Gastroesophageal sphincter (tissue), 4 donors: ENCODE measurements around the gene MYD88. TPM values are rescaled to one million over a fixed set of nuclear protein-coding genes. Genes with fewer than 3 reads are reported as not detected.
A peak's percentile ranks its signal among the peaks of the same experiment; 100 is the strongest.

Experiments used
- ATAC-seq: fragments of 150-250 bp; one replicate; pipeline ENCODE4 v1.9.1; 2016; ENCODE audit warnings: mild to moderate bottlenecking, moderate library complexity
- H3K27ac ChIP-seq, 4 donors: fragments of 200-600 bp; sonication (generic) in 3 of 4; 1 replicate in 3 of 4; 2 replicates in 1 of 4; pipeline ENCODE4 v1.5.1; 2016 to 2019
- H3K27me3 ChIP-seq: fragments of 200-600 bp; sonication (generic); one replicate; pipeline ENCODE4 v1.5.1; 2019
- H3K36me3 ChIP-seq, 2 donors: fragments of 200-600 bp; sonication (generic); one replicate each; pipeline ENCODE4 v1.5.1; 2019; ENCODE audit warnings: control low read depth in 1 of 2
- H3K4me1 ChIP-seq, 3 donors: fragments of 200-600 bp; sonication (generic); 1 replicate in 2 of 3; 2 replicates in 1 of 3; pipeline ENCODE4 v1.5.1; 2016 to 2019; ENCODE audit warnings: control low read depth in 2 of 3
- H3K4me3 ChIP-seq, 2 donors: fragments of 200-600 bp; sonication (generic); one replicate each; pipeline ENCODE4 v1.5.1; 2019; ENCODE audit warnings: mild to moderate bottlenecking in 1 of 2, moderate library complexity in 1 of 2
- H3K9me3 ChIP-seq, 3 donors: fragments of 200-600 bp; sonication (generic); one replicate each; pipeline ENCODE4 v1.5.1; 2017 to 2019; ENCODE audit warnings: control low read depth in 2 of 3
- EP300 ChIP-seq: sonication (generic); formaldehyde crosslinking; IDR thresholded peaks from one replicate; pipeline ENCODE4 v1.6.1; 2017; ENCODE audit warnings: antibody characterized with exemption, mild to moderate bottlenecking
- POLR2A ChIP-seq, 2 donors: fragments of 450-650 bp; IDR thresholded peaks; one replicate each; pipeline ENCODE4 v1.6.1; 2017; ENCODE audit warnings: antibody characterized with exemption in 2 of 2, mild to moderate bottlenecking in 2 of 2, moderate library complexity in 1 of 2
- POLR2AphosphoS5 ChIP-seq: sonication (generic); formaldehyde crosslinking; IDR thresholded peaks from one replicate; pipeline ENCODE4 v1.6.1; 2017; ENCODE audit warnings: antibody characterized with exemption
- WGBS, 2 donors: methylation state at CpG; one replicate each; pipeline ENCODE4 v1.1.5; 2018; ENCODE audit warnings: low coverage in 1 of 2; 5-methylcytosine and 5-hydroxymethylcytosine counted together
- total RNA-seq, 4 donors: library from RNA; depleted of rRNA; stranded (reverse); fragments of >200 nt; gene quantifications; one replicate each; pipeline ENCODE4 v1.1.0, GENCODE V29; 2016
- TF ChIP-seq, protein P1 (sequence below), 4 experiments: fragments of 200-600 bp in 2 of 4; fragments of 450-650 bp in 2 of 4; sonication (generic) in 1 of 4; IDR thresholded peaks; one replicate each; pipeline ENCODE4 v1.5.1; 2017 to 2019; ENCODE audit warnings: antibody characterized with exemption in 4 of 4, mild to moderate bottlenecking in 2 of 4, moderate library complexity in 2 of 4

MYD88 gene
- total RNA-seq, 4 donors from 2014 or later = 18.5 to 36.8 (median 29.6) TPM

- Histone ChIP-seq H3K36me3 (peaks cover 0 to 24% of the 10 kb centered on the region in 2 donors), H3K9me3 (peaks cover 0 to 4% (median 0%) of the 10 kb centered on the region in 3 donors), H3K4me3 (no peak overlapping the region), H3K4me1 (peaks cover 5 to 23% (median 8%) of the 10 kb centered on the region in 3 donors), H3K27me3 (no peaks in the 10 kb centered on the region), H3K27ac (no peak overlapping the region)
- no peak for ATAC-seq
- no peak for TF ChIP-seq EP300
- no peak for TF ChIP-seq POLR2A (IDR thresholded peaks at IDR 0.05)
- TF ChIP-seq, protein P1, sequence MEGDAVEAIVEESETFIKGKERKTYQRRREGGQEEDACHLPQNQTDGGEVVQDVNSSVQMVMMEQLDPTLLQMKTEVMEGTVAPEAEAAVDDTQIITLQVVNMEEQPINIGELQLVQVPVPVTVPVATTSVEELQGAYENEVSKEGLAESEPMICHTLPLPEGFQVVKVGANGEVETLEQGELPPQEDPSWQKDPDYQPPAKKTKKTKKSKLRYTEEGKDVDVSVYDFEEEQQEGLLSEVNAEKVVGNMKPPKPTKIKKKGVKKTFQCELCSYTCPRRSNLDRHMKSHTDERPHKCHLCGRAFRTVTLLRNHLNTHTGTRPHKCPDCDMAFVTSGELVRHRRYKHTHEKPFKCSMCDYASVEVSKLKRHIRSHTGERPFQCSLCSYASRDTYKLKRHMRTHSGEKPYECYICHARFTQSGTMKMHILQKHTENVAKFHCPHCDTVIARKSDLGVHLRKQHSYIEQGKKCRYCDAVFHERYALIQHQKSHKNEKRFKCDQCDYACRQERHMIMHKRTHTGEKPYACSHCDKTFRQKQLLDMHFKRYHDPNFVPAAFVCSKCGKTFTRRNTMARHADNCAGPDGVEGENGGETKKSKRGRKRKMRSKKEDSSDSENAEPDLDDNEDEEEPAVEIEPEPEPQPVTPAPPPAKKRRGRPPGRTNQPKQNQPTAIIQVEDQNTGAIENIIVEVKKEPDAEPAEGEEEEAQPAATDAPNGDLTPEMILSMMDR (IDR thresholded peaks at IDR 0.05) = no peak
- no peak for TF ChIP-seq POLR2AphosphoS5
- 80 to 100% methylated on average over 1 of the region's 1 CpG for WGBS, 2 donors
Measured at GRCh38 chr3:38142959-38143358, 4.5 kb downstream of the MYD88 start.

- ATAC-seq = no peak
- H3K4me1 ChIP-seq = peaks cover 5 to 19% (median 8%) of the 10 kb centered on the region in 3 donors
- H3K36me3 ChIP-seq = peaks cover 0 to 24% of the 10 kb centered on the region in 2 donors
- H3K27ac ChIP-seq = no peak overlapping the region
- no peak overlapping the region for H3K4me3 ChIP-seq
- TF ChIP-seq POLR2A (IDR thresholded peaks at IDR 0.05) (no peak), POLR2AphosphoS5 (no peak), EP300 (no peak)
- TF ChIP-seq, protein P1 (IDR thresholded peaks at IDR 0.05) = no peak
- 71 to 90% methylated on average over 1 of the region's 3 CpGs for WGBS, 2 donors
- H3K9me3 ChIP-seq = peaks cover 0 to 4% (median 0%) of the 10 kb centered on the region in 3 donors
- no peaks in the 10 kb centered on the region for H3K27me3 ChIP-seq
Measured at GRCh38 chr3:38143511-38143910, 5.0 kb downstream of the MYD88 start.

DNA sequence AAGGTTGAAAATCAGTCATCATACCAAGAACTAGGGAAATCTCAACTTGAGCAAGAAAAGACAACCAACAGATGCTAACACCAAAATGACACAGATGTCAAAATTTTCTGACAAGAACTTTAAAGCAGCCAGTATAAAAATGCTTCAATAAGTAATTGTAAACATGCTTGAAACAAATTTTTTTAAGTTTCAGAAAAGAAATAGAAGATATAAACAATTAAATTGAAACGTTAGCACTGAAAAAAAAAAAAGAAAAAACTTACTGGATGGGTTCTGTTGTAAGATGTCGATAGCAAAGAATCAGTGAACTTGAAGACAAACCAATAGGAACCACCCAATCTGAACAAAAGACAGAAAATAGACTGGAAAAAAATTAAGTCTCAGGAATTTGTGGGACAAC, 8.0 kb downstream of the MYD88 start:
- Histone ChIP-seq H3K27ac (no peak overlapping the region), H3K36me3 (peaks cover 0 to 11% of the 10 kb centered on the region in 2 donors), H3K9me3 (peaks cover 0 to 4% (median 0%) of the 10 kb centered on the region in 3 donors), H3K4me1 (no peaks in the 10 kb centered on the region), H3K4me3 (no peak overlapping the region), H3K27me3 (no peaks in the 10 kb centered on the region)
- WGBS, 2 donors = 70 to 90% methylated on average over 1 to 2 of the region's 2 CpGs
- TF ChIP-seq, protein P1 (IDR thresholded peaks at IDR 0.05) = no peak
- no peak for ATAC-seq

DNA sequence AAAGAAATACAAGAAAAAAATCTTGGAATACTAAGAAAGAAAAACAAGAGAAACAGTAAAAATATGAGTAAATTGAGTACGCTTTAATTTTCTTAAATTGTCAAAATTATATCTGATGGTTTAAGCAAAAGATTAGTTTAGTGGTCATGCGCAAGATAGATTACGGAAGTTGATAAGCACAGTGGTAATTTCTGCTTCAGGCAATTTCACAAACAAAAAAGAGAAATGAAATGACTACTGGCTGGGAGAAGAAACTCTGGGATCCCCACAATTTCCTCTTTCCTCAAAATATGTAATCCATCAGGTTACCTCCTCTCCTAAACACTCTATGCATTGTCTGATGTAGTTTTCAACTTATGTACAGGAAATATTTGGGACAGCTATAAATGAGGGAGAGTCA, 9.0 kb downstream of the MYD88 start:
- ATAC-seq = no peak
- no peaks in the 10 kb centered on the region for H3K4me1 ChIP-seq

GRCh38 chr3:38148311-38148882, 9.9 kb downstream of the MYD88 start:
- Histone ChIP-seq H3K4me1 (no peaks in the 10 kb centered on the region), H3K4me3 (no peak overlapping the region), H3K9me3 (peaks cover 0 to 4% (median 0%) of the 10 kb centered on the region in 3 donors), H3K27ac (no peak overlapping the region), H3K36me3 (no peaks in the 10 kb centered on the region), H3K27me3 (no peaks in the 10 kb centered on the region)
- ATAC-seq = no peak
- TF ChIP-seq POLR2AphosphoS5 (no peak), POLR2A (IDR thresholded peaks at IDR 0.05) (no peak), EP300 (no peak)
- TF ChIP-seq, protein P1 (IDR thresholded peaks at IDR 0.05) = no peak
- WGBS, 2 donors = 61 to 80% methylated on average over 5 of the region's 5 CpGs

More for the DNA sequence above, 9.0 kb downstream of the MYD88 start:
- Histone ChIP-seq H3K9me3 (peaks cover 0 to 4% (median 0%) of the 10 kb centered on the region in 3 donors), H3K36me3 (peaks cover 0 to 1% of the 10 kb centered on the region in 2 donors), H3K27ac (peak overlapping the region in 1 of 4 donors; percentile 15), H3K4me3 (no peak overlapping the region), H3K27me3 (no peaks in the 10 kb centered on the region)
- TF ChIP-seq EP300 = no peak
- no peak for TF ChIP-seq POLR2AphosphoS5
- TF ChIP-seq, protein P1 (IDR thresholded peaks at IDR 0.05) = no peak
- no peak for TF ChIP-seq POLR2A (IDR thresholded peaks at IDR 0.05)
- 89 to 93% methylated on average over 3 of the region's 3 CpGs for WGBS, 2 donors
